Measurements from ENCODE around the gene FARP1.
A peak's percentile ranks its signal among the peaks of the same experiment; 100 is the strongest.
"Not testable (repeated sequence)": the region's sequence is repeated elsewhere in the genome, so short reads cannot be mapped to it uniquely, and the experiment has no call there.

FARP1 gene

DNA sequence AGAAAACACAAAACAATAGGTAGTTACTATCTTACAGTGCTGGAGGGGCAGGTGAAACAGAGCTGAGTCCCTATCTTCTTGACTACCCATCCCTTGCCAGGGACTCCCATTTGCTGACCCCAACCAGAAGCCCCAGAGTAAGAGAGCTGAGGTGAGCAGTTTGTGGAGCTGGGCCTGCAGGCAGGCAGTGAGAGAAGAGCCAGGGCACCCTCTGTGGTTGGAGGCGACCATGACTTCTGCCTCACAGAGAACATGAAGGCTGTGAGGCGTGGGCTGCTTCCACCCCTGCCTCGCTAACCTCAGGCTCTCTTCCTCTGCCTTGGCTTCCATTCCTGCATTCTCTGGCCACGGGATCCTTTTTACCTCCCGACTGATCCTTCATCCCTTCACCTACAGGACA, 81.7 kb downstream of the FARP1 start:
- DNase-seq = peak in 2 of 58 donors; percentile 5 to 7

DNA sequence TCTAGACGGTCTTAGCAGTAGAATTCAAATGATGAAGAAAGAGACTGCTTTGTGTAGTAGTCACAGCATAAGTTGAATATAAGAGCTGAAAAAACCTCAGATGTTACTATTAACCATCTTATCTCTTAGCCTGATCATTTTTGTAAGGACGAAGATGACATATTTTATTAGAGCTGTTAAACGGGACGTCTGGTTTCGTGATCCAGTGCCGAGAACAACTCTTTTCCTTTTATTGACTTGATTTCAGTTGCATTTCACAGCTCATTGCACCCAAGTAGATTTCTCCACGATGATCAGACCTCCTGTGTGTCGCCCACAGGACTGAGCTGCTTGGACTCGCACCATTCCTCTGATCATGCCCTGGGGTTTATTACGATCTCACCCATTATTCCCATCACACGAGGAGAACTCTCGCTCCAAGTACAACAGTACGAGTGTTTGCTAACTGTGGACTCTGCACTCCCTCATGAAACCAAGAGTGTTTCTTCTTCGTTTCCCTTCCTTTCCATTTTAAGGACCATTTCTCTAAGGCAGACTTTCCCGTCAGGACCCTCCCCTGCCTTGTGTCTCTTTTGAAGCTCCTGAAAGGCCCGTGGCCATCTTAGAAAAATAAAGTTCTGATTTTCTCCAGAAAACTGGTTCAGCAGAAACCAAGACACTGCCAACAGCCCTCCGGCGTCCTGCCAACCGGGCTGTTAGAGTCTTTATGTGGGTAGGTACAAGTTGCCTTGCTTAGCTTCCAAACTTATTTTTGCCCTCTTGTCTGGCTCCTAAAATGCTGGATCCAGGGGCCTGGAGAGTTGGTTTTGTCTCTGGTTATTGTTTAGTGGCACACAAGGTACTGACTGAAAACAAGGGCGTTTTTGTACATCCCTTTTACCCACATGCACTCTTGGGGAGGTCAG, 82.4 kb downstream of the FARP1 start:
- peak in 48 of 58 donors; percentile 5 to 91 (median 53) for DNase-seq

DNA sequence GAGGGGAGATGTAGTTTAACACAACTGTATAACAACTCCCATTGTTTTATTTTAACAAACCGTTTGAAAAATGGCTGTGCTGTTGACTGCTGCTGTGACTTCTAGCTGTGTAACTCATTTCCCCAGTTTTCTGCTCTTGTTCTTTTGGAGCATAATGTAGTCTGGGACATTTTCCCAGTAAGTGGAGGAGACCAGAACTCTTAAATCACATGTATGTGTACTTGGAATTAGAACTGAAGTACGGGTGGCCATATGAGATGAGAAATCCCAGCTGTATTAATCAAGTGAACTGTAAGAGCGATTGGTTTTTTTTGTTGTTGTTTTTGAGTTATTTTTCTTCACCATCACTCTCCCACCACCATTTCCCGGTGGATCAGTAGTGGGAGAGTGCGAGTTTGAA, 83.6 kb downstream of the FARP1 start:
- DNase-seq = no peak

DNA sequence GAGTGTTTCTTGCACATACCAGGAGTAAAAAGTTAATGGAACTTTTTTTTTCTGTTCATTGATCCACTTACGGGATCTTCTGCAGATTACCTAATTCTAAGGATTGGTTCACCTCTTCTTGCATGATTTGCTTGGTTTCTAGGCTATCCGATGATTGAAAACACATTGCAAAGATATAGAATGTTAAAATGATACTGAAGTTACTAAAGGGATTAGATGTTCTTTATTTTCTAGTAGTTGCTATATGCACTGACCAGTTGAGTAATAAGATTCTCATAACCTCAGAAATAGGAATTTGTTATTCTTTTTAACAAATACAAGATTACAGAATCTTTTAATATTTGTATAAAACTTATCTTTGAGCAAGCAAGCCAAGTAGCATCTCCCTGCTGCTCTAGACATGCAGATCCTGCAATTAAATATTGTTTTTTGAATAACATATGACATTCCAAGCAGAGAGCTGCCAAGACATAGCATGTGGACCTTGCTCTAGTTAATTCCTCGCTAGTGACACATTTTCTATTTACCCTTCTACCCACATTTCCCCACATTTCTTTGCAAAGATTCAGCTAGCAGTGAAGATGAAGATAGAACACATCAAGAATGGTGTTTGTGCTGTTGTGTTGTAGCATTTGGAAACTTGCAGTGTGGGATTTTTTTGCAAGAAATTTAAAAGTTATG, 85.9 kb downstream of the FARP1 start:
- DNase-seq = no peak

DNA sequence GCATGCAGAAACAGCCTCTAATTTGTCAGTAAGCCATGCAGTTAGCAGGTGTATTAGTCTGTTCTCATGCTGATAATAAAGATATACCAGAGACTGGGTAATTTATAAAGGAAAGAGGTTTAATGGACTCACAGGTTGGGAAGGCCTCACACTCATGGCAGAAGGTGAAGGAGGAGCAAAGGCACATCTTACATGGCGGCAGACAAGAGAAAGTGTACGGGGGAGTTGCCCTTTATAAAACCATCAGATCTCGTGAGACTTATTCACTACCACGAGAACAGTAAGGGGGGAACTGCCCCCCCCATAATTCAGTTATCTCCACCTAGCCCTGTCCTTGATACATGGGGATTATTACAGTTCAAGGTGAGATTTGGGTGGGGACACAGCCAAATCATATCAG, 87.9 kb downstream of the FARP1 start:
- not testable (repeated sequence) for DNase-seq

DNA sequence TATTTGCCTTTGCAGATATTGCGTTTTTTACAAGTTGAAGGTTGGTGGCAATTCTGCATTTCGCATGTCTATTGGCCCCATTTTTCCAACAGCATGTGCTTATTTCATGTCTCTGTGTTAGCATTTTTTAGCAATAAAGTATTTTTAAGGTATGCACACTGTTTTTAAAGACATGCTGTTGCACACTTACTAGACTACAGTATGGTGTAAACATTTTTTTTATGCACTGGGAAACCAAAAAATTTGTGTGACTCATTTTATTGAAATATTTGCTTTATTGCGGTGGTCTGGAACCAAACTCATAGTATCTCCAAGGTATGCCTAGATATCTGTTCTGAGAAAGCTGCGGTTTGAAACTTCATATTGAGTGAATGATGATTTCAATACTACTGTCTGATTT, 89.6 kb downstream of the FARP1 start:
- DNase-seq = no peak

DNA sequence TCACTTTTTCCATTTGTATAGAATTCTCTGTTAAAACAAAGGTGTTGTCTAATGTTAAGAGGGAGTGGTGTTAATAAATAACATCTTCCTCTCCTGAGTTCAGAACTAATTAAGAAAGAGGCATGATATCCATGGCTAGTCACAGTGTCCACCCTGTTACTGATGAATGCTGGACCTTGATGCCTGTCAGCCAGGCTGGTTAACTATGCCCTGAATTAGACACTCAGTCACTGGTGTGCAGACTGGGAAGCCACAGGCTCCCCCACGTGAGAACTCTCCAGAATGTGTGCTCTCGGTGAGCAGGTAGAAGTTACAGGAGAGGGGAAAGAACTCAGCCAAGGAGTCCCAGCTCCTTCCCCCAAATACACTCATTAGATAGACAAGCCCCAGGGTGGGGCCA, 90.2 kb downstream of the FARP1 start:
- no peak for DNase-seq

DNA sequence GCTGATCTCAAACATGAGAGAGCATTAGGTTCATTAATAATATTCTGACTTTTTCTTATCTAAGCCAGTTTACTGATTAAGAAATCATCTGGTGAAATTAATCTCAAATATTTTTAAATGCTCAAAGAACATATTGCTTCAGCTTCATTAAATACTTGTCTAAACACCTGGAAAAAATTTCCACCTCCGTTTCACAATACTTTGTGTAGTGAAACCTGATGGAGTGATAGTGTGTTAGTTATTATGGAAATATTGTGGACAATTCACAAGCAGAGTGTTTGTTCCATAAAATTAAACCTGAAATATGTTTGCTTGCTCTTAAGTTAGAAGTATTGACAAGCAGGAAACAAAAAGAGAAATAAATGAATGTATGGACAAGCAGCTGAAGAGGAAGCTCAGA, 91.5 kb downstream of the FARP1 start:
- DNase-seq = no peak

DNA sequence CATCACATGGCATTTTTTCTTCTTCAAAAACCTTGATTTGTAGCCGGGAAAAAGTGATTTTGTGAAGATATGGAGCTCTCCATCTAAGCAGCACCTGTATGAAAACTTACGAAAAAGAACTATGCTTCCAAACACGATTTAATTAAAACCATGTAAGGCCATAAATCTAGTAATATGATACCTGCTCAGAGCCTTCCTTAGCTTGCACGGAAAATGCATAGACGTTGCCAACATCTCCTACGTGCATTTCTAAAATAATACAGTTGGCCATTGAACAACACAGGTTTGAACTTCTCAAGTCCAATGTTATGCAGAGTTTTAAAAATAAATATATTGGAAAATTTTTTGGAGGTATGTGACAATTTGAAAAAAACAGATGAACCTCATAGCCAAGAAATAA, 93.3 kb downstream of the FARP1 start:
- no peak for DNase-seq

DNA sequence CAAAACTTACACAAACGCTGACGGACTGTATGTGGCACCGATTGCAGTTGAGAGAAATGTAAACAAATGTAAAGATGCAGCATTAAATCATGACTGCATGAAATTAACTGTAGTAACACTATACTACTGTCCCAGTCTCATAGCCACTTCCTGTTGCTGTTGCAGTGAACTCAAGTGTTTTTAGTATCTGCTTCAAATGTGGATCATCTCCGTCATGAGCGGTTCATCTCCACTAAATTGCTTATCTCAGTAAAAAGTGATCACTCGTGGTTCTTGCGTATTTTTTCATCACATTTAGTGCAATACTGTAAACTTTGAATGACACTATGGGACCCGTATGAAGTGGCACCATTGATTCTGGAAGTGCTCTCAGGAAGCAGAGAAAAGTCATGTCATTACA, 94.4 kb downstream of the FARP1 start:
- no peak for DNase-seq

DNA sequence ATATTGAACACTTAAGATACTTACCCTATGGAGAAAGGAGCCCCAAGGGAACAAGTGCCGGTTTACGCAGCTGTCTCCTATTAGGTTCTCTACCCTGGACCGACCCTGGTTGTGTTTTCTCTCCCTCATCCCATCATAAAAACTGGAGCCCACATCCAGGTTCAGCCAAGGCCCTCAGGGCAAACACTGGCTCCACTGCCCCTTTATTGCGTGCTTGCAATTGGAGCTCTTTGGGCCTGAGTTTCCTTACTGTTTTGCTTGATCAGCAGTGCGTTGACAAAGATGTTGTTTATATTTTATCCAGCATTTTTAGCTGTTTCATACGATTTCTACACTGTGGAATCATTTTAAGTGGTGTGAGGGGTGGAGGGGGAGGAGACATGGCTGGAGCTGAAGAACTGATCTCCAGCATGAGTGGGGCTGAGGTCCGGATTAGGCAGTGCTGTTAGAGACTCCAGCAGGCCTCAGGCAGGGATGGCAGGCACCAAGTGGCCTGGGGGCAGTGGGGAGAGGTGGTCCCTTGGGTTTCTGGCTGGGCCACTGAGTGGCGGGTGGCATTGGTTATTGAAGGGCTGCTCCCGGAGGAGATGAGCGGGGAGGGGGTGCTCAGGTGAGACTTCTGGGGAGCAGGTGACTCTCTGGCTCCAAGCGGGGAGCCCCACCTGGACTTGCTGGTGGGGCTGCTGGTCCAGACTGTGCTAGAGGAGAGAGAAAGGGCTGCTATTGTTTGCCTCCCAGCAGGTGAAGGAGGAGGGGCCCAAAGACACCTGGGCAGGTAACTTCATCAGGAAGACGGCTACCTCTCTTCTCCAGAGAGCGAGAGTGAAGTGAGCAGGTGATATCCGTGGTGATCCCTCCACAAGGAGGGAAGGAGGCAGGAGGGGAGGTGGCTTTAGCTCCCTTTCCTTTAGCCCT, 96.5 kb downstream of the FARP1 start:
- no peak for DNase-seq

DNA sequence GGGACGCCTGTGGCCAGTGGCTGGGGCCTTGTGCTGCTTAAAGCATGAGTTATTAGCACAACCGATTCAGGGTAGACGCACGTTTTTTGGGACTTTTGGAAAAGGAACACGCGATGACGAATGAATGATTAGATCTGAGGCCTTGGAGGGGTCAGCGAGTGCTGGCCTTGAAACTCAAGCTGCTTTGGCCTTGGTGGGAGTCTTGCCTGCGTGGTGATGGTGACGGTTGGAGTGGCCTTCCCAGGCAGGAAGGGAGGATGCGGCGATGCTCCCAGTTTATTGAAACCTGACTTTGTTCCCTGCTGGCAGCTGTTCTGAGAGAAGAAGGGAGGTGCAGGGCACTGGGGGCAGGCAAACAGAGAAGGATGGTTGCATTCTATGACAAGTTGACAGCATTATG, 97.2 kb downstream of the FARP1 start:
- no peak for DNase-seq

DNA sequence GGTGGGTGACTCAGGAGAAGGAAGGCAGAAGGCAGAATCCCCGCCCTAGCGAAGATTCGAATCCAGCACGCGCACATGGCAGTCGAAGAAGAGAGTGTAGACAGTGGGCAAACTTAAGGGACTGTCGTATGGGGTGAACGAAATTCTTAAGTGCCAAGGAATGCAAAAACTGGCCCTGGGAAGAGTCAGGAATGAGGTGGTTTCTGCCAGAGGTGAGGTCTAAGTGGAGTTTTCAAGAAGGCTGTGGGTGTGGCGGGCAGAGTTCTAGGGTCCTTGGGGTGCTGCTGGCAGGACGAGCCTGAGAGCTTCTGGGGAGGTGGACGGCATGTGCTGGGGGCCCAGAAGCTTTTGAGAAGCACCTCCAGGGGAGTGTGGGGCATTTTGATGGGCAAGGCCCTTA, 98.1 kb downstream of the FARP1 start:
- no peak for DNase-seq

DNA sequence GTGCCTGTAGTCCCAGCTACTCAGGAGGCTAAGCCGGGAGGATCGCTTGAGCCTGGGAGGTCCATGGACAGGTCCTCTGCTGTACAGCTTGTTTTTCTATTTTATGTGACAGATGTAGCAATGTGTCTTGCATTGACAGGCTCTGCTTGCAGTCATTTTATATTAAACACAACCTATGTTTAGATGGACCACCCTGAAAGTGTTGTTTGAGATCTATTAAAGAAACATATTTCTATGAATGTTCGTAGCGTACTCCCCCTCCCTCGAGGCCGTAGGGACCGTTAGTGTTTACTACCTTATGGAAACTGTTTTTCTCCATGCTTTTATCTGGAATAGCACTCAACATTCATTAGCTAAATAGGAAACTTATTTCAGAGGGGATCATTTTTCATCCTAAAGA, 99.1 kb downstream of the FARP1 start:
- no peak for DNase-seq

DNA sequence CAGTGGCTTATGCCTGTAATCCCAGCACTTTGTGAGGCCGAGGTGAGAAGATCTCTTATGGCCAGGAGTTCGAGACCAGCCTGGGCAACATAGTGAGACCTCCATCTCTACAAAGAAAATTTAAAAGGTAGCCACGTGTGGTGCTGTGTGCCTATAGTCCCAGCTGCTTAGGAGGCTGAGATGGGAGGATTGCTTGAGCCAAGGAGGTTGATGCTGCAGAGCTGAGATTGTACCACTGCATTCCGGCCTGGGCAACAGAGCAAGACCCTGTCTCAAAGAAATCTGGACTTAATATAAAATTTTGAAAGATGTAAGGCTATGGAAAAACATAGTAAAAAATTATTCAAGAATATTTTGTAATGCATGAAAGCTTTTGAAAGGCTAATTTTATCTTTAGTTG, 99.5 kb downstream of the FARP1 start:
- no peak for DNase-seq

DNA sequence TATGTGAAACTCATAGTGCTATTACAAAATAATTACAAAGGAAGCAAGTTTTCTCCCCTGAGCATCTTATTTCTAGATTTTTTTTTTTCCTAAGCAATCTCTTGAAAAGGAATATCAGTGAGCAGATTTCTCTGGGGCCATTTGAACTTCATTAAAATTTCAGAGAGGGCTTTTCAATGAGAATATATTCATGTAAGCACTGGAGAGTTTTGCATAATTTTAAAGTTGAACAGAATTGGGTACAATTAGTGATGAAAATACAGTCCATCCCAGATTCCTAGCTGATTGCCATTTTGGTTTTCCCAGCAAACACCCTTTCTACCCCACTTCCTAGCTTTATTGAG, 101.0 kb downstream of the FARP1 start:
- DNase-seq = no peak

DNA sequence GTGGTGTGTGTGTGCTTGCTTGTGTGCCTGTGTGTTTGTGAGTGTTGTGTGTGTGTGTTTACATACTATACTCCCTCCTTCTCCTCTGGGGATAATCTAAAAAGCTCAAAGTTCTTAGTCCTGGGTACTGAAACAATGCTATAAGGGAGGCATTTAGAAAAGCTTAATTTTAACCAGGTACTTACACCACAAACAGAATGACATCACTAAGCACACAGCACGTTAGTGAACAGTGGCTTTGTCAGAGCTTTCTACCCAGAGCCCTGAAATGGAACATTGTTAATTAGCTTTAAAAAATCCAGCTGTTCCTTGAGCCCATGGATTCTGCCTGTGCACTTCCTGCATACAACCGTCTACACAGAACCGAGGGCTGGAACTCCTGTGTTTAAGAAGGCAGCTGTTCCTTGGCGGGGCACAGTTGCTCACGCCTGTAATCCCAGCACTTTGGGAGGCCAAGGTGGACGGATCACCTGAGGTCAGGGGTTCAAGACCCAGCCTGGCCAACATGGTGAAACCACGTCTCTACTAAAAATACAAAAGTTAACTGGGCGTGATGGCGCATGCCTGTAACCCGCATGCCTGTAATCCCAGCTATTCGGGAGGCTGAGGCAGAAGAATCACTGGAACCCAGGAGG, 103.8 kb downstream of the FARP1 start:
- no peak for DNase-seq

DNA sequence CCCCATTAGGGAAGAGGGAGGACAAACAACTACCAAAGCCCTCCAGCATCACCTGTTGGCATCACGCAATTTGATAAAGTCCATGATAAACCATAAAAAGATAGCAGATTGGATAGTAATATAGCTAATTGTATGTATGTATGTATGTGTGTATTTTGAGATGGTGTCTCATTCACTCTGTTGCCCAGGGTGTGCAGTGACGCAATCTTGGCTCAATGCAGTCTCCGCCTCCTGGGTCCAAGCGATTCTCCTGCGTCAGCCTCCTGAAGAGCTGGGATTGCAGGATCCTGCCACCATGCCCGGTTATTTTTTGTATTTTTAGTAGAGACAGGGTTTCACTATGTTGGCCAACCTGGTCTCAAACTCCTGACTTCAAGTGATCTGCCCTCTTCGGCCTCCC, 108.8 kb downstream of the FARP1 start:
- DNase-seq = no peak

DNA sequence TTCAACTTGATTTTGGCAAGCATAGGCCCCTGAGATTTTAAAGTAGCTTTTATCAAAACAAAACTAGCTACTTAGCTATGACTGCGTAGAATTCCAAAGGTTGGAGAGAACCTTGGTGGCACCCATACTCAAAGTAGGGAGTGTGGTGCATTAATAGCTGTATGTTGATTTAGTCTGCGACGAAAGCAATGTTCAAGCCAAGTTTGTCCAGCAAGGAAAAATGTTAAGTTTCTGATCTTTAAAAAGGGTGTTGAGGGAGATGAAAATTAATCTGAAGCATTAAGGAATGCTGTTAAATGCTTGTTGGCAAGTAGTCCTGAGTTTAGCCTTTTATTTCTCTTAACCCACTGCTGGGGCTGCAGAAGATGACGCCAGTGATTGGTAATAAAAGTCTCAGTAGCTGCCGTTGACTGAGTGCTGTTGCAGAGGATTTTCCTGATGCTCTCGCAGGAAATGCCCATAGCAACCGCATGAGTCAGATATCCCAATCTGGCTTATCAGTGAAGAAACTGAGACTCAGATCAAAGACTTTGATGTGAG, 110.1 kb downstream of the FARP1 start:
- peak in 3 of 58 donors; percentile 7 to 17 (median 14) for DNase-seq

DNA sequence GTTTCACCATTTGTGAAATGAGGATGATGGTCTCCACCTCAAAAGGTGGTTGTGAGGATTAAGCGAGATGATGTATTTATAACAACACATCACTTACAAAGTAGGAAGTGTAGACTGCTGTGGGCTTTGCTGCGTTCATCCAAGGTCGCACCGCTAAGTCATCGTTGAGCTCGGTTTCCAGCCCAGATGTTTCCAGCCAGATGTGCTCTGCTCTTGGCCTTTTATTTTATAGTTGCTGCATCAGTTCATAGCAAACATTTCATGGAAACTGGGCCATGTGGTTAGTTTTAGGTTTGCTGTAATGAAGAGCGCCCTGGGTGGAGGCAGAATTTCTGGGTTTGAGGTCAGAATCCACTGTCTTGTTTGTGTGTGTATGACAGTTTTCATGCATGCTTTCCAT, 110.6 kb downstream of the FARP1 start:
- no peak for DNase-seq

DNA sequence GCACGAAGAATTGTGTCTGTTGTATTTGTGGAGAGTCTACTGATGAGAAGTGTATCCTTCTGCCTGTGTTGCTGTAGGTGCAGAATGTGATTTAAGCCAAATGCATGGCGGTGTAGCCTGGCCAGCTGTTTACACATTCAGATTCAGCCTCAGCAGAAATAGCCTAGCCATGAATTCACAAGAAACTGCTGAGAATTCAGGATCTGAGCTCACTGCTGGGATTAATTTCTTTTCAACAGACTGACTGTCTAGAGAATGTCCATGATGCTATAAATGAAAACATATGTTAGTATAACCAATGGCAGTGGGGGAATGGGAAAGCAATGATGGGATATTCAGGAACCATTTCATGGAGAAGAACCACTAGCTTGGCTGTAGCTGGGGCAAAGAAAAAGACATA, 111.6 kb downstream of the FARP1 start:
- peak in 1 of 58 donors; percentile 19 for DNase-seq

Measured in anterior cingulate cortex (tissue), 58 donors.